Measurements from ENCODE around the gene DNAH2.

Gene DNAH2

GRCh38 chr17:7714721-7715594 is 2.6 kb upstream of the DNAH2 start:
- no peak for TF ChIP-seq CTCF (IDR thresholded peaks at IDR 0.05; ENCODE audit: insufficient read depth, low read depth, low read length, missing control alignments)
- H3K4me3 ChIP-seq (ENCODE audit: low read length) = no peak overlapping the region

GRCh38 chr17:7715936-7716886 is 1.3 kb upstream of the DNAH2 start:
- no peak for DNase-seq (ENCODE audit: low read depth)
- no peak for TF ChIP-seq CTCF (IDR thresholded peaks at IDR 0.05; ENCODE audit: insufficient read depth, low read depth, low read length, missing control alignments)
- peak overlapping the region; percentile 61 for H3K4me3 ChIP-seq (ENCODE audit: low read length)

More at GRCh38 chr17:7714721-7715594, 2.6 kb upstream of the DNAH2 start:
- DNase-seq (ENCODE audit: low read depth) = no peak

GRCh38 chr17:7717756-7718350 is 309 bp downstream of the DNAH2 start:
- DNase-seq (ENCODE audit: low read depth) = no peak
- H3K4me3 ChIP-seq (ENCODE audit: low read length) = peak overlapping the region; percentile 61
- TF ChIP-seq CTCF (IDR thresholded peaks at IDR 0.05; ENCODE audit: insufficient read depth, low read depth, low read length, missing control alignments) = no peak

GRCh38 chr17:7719661-7720060 is 2.1 kb downstream of the DNAH2 start:
- H3K4me3 ChIP-seq (ENCODE audit: low read length) = no peak overlapping the region
- no peak for TF ChIP-seq CTCF (IDR thresholded peaks at IDR 0.05; ENCODE audit: insufficient read depth, low read depth, low read length, missing control alignments)
- DNase-seq (ENCODE audit: low read depth) = no peak

- no peak overlapping the region for H3K4me3 ChIP-seq (ENCODE audit: low read length)
- DNase-seq (ENCODE audit: low read depth) = no peak
- TF ChIP-seq CTCF (IDR thresholded peaks at IDR 0.05; ENCODE audit: insufficient read depth, low read depth, low read length, missing control alignments) = no peak
These were observed 2.6 kb downstream of the DNAH2 start for GRCh38 chr17:7720125-7720524.

- no peak for TF ChIP-seq CTCF (IDR thresholded peaks at IDR 0.05; ENCODE audit: insufficient read depth, low read depth, low read length, missing control alignments)
- H3K4me3 ChIP-seq (ENCODE audit: low read length) = no peak overlapping the region
- no peak for DNase-seq (ENCODE audit: low read depth)
These were observed 4.1 kb downstream of the DNAH2 start for GRCh38 chr17:7721612-7722011.

Measured in epithelial cell of esophagus (primary cell).